DOHH2 (cell line): Measurements from ENCODE around the gene PACSIN1.

Experiments
- H3F3A ChIP-seq: fragments of 200-600 bp; sonication (generic), shearing (Covaris generic); 2 replicates; pipeline ENCODE4 v1.6.0; 2016; ENCODE audit warnings: antibody characterized with exemption, mild to moderate bottlenecking; ENCODE audit not compliant: control insufficient read depth, insufficient read depth
- H3K27ac ChIP-seq: fragments of 200-600 bp; sonication (generic); 2 replicates; pipeline ENCODE4 v1.5.1; 2014; ENCODE audit warnings: low read depth, mild to moderate bottlenecking, low read length, moderate library complexity
- H3K27me3 ChIP-seq: fragments of 200-600 bp; sonication (generic); 2 replicates; pipeline ENCODE4 v1.6.1; 2014; ENCODE audit warnings: mild to moderate bottlenecking, low read length, mixed read lengths; ENCODE audit not compliant: control insufficient read depth
- H3K36me3 ChIP-seq: fragments of 200-600 bp; sonication (generic); 2 replicates; pipeline ENCODE4 v1.6.1; 2014; ENCODE audit warnings: mild to moderate bottlenecking, low read length, moderate library complexity, mixed read lengths; ENCODE audit not compliant: control insufficient read depth
- H3K4me1 ChIP-seq: fragments of 200-600 bp; sonication (generic); 2 replicates; pipeline ENCODE4 v1.6.1; 2014; ENCODE audit warnings: mild to moderate bottlenecking, low read length, mixed read lengths; ENCODE audit not compliant: control insufficient read depth
- H3K4me2 ChIP-seq: fragments of 200-600 bp; sonication (generic); 2 replicates; pipeline ENCODE4 v1.6.0; 2014; ENCODE audit warnings: mild to moderate bottlenecking, low read length, moderate library complexity
- H3K4me3 ChIP-seq: fragments of 200-600 bp; sonication (generic); 2 replicates; pipeline ENCODE4 v1.5.1; 2014; ENCODE audit warnings: mild to moderate bottlenecking, low read length, mixed read lengths
- H3K79me2 ChIP-seq: fragments of 200-600 bp; sonication (generic); 2 replicates; pipeline ENCODE4 v1.6.1; 2014; ENCODE audit warnings: mild to moderate bottlenecking, low read length, mixed read lengths; ENCODE audit not compliant: control insufficient read depth
- H3K9me2 ChIP-seq: fragments of 200-600 bp; sonication (generic); replicated peaks from 2 replicates; pipeline ENCODE4 v1.6.1; 2014; ENCODE audit warnings: mild to moderate bottlenecking, low read length, mixed read lengths; ENCODE audit not compliant: control insufficient read depth
- H3K9me3 ChIP-seq: fragments of 200-600 bp; sonication (generic); 2 replicates; pipeline ENCODE4 v1.6.1; 2014; ENCODE audit warnings: antibody characterized with exemption, low read length, mixed read lengths; ENCODE audit not compliant: control insufficient read depth, insufficient read depth
- H4K20me1 ChIP-seq: fragments of 200-600 bp; sonication (generic); 2 replicates; pipeline ENCODE4 v1.6.0; 2014; ENCODE audit warnings: low read depth, mild to moderate bottlenecking, antibody characterized with exemption, low read length, moderate library complexity; ENCODE audit not compliant: control insufficient read depth, insufficient read depth
- EZH2phosphoT487 ChIP-seq: fragments of 200-600 bp; sonication (generic); IDR thresholded peaks from 2 replicates; pipeline ENCODE4 v1.6.1; 2017; ENCODE audit warnings: borderline replicate concordance, mild to moderate bottlenecking, antibody characterized with exemption, low read length, moderate library complexity, mixed read lengths
- TF ChIP-seq, protein P1 (sequence below): fragments of 200-600 bp; sonication (generic); IDR thresholded peaks from one replicate; pipeline ENCODE4 v1.5.1; 2014; ENCODE audit warnings: antibody characterized with exemption, mild to moderate bottlenecking, low read depth, low read length; ENCODE audit not compliant: poor library complexity, severe bottlenecking

Gene PACSIN1

DNA sequence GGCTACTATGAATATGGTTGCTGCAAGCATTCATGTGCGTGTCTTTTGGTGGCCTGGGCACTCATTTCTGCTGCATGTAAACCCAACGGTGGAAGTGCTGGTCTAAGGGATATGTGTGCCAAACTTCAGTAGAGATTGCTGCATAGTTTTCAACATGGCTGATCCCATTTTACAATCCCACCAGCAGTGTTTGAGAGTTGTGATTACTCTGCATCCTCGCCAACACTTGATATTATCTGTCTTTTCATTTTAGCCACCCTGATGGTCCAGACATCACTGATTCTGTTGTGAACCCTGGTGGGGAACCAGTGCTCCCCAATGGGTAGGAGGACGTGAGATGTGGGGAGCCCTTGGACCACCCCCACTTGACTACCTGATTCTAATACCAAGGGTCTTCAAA is 27.5 kb downstream of the PACSIN1 start:
- no peaks in the 10 kb centered on the region for H3K27me3 ChIP-seq
- H3K4me2 ChIP-seq: no peak overlapping the region

DNA sequence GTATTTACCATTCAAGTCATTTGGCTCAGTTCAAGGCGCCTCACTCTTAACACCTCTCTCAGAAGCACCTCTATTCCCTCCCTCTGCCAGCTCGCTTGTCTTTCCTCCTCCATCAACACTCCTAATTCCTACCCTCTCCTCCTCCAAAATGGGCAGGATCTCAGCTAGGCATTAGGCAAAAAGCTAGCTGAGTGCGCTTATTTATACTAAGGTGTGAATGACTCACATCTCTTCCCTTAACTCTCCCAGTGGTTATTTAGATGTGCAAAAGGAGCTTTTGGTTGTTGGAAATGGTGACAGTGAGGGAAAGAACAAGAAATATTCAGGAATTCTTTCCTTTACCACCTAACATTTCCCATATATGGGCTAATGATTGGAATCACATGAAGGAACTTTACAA is 29.1 kb downstream of the PACSIN1 start:
- H3K36me3 ChIP-seq: no peaks in the 10 kb centered on the region
- H3K4me1 ChIP-seq: no peaks in the 10 kb centered on the region
- no peak for TF ChIP-seq EZH2phosphoT487
- TF ChIP-seq, protein P1, sequence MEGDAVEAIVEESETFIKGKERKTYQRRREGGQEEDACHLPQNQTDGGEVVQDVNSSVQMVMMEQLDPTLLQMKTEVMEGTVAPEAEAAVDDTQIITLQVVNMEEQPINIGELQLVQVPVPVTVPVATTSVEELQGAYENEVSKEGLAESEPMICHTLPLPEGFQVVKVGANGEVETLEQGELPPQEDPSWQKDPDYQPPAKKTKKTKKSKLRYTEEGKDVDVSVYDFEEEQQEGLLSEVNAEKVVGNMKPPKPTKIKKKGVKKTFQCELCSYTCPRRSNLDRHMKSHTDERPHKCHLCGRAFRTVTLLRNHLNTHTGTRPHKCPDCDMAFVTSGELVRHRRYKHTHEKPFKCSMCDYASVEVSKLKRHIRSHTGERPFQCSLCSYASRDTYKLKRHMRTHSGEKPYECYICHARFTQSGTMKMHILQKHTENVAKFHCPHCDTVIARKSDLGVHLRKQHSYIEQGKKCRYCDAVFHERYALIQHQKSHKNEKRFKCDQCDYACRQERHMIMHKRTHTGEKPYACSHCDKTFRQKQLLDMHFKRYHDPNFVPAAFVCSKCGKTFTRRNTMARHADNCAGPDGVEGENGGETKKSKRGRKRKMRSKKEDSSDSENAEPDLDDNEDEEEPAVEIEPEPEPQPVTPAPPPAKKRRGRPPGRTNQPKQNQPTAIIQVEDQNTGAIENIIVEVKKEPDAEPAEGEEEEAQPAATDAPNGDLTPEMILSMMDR: no peak
- no peaks in the 10 kb centered on the region for H3F3A ChIP-seq
- no peak overlapping the region for H3K27ac ChIP-seq
- no peak overlapping the region for H3K4me2 ChIP-seq
- H3K27me3 ChIP-seq: no peaks in the 10 kb centered on the region
- no peaks in the 10 kb centered on the region for H3K9me3 ChIP-seq
- no peaks in the 10 kb centered on the region for H4K20me1 ChIP-seq
- no peak overlapping the region for H3K4me3 ChIP-seq
- H3K9me2 ChIP-seq: no peaks in the 10 kb centered on the region
- no peaks in the 10 kb centered on the region for H3K79me2 ChIP-seq

More for the DNA sequence above, 27.5 kb downstream of the PACSIN1 start:
- Histone ChIP-seq H3K36me3 (no peaks in the 10 kb centered on the region), H3K79me2 (no peaks in the 10 kb centered on the region), H3K4me1 (no peaks in the 10 kb centered on the region), H4K20me1 (no peaks in the 10 kb centered on the region), H3F3A (no peaks in the 10 kb centered on the region), H3K9me3 (no peaks in the 10 kb centered on the region), H3K9me2 (no peaks in the 10 kb centered on the region), H3K4me3 (no peak overlapping the region), H3K27ac (no peak overlapping the region)
- no peak for TF ChIP-seq EZH2phosphoT487
- TF ChIP-seq, protein P1: no peak

DNA sequence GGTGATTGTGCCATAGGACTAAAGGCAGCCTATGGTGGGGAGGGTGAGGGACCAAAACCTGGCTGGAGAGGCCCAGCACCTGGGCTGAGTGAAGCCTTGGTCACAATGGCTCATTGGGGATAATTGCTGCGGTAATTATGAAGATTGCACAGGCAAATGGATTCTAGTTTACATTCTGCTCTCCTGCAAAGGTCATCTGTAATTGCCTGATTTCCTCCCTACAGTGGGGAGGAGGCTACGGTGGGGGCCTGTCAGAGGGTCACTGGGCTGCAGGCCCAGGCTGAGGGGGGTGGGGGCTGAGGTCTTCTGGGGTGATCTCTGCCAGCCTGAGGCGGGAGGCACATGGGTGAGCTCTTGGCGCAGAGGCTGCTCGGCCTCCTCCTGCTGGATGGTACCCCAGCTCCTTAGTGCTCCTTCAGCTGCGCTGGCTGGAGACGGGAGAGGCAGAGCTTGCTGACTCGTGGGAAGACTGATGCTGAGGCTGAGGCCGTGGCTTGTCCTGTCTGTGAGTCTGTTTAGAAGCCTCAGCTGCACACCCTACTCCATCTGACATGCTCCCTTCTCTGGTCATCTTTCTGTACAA is 30.3 kb downstream of the PACSIN1 start:
- TF ChIP-seq, protein P1: no peak
- no peak for TF ChIP-seq EZH2phosphoT487
- Histone ChIP-seq H3K4me2 (no peak overlapping the region), H3F3A (no peaks in the 10 kb centered on the region), H3K79me2 (no peaks in the 10 kb centered on the region), H3K4me3 (no peak overlapping the region), H3K36me3 (no peaks in the 10 kb centered on the region), H3K9me2 (no peaks in the 10 kb centered on the region), H3K9me3 (no peaks in the 10 kb centered on the region), H3K27ac (no peak overlapping the region), H3K27me3 (no peaks in the 10 kb centered on the region), H4K20me1 (no peaks in the 10 kb centered on the region), H3K4me1 (no peaks in the 10 kb centered on the region)
